ENCODE results near the gene TM7SF2. TPM values are rescaled to one million over a fixed set of nuclear protein-coding genes. Genes with fewer than 3 reads are reported as not detected.

The TM7SF2 gene
- total and polyA plus RNA-seq, 2 of the 13 experiments (the other 11 are each of a cell fraction or from before 2014, with no cell fraction given), result 56.0 to 66.9 TPM

- peak; percentile 97 for TF ChIP-seq CTCF (CRISPR knock-in tag; IDR thresholded peaks at IDR 0.05)
- TF ChIP-seq NFRKB (IDR thresholded peaks at IDR 0.05), result no peak
- TF ChIP-seq ZNF512B (CRISPR knock-in tag; IDR thresholded peaks at IDR 0.05; ENCODE audit: borderline replicate concordance), result no peak
- no peak for TF ChIP-seq ZNF740 (CRISPR knock-in tag; IDR thresholded peaks at IDR 0.05)
- TF ChIP-seq ZBTB10 (CRISPR knock-in tag; IDR thresholded peaks at IDR 0.05; ENCODE audit: borderline replicate concordance), result no peak
- TF ChIP-seq NR0B2 (CRISPR knock-in tag; IDR thresholded peaks at IDR 0.05), result no peak
- TF ChIP-seq PHF8 (CRISPR knock-in tag; IDR thresholded peaks at IDR 0.05), result peak; percentile 97
- TF ChIP-seq AKAP8 (CRISPR knock-in tag; IDR thresholded peaks at IDR 0.05), result peak; percentile 98
- no peak for TF ChIP-seq ZNF607 (CRISPR knock-in tag; IDR thresholded peaks at IDR 0.05; ENCODE audit: borderline replicate concordance)
- 0 out of 2 replicates have a peak, but pooled peaks have one; percentile 36 for TF ChIP-seq RELA (CRISPR knock-in tag; IDR thresholded peaks at IDR 0.05)
- TF ChIP-seq IRF2 (CRISPR knock-in tag; IDR thresholded peaks at IDR 0.05), result peak; percentile 80; the same call in 1 of the 2 replicates
- 0 out of 2 replicates have a peak, but pooled peaks have one; percentile 51 for TF ChIP-seq RBAK (CRISPR knock-in tag; IDR thresholded peaks at IDR 0.05)
- no peak for TF ChIP-seq ZNF639 (CRISPR knock-in tag; conservative IDR thresholded peaks at IDR 0.05)
- TF ChIP-seq SIX4 (CRISPR knock-in tag; IDR thresholded peaks at IDR 0.05), result no peak
- no peak for TF ChIP-seq MXD3 (CRISPR knock-in tag; IDR thresholded peaks at IDR 0.05)
- TF ChIP-seq ZNF564 (CRISPR knock-in tag; IDR thresholded peaks at IDR 0.05), result peak; percentile 77; the same call in 1 of the 2 replicates
- TF ChIP-seq NFIB (CRISPR knock-in tag; IDR thresholded peaks at IDR 0.05; ENCODE audit: borderline replicate concordance), result 0 out of 2 replicates have a peak, but pooled peaks have one; percentile 77
- TF ChIP-seq ZNF350 (CRISPR knock-in tag; IDR thresholded peaks at IDR 0.05; ENCODE audit: borderline replicate concordance, low read depth), result peak; percentile 77; the same call in 1 of the 2 replicates
Observed at GRCh38 chr11:65117206-65118096, 5.8 kb downstream of the TM7SF2 start, which contains the start of gene ZNHIT2 (continued).

Measured in HepG2 (cell line).